Muscle of leg (tissue), 11 donors: ENCODE data around the gene RSPO1. TPM values are rescaled to one million over a fixed set of nuclear protein-coding genes. Genes with fewer than 3 reads are reported as not detected.

Source experiments
- DNase-seq: peaks from one replicate; pipeline ENCODE4 v3.0.0; 2013
- H3K27ac ChIP-seq: one replicate; pipeline ENCODE4 v1.5.1; 2013; ENCODE audit warnings: mild to moderate bottlenecking, low read length, control low read depth
- H3K27me3 ChIP-seq: one replicate; pipeline ENCODE4 v1.6.1; 2013; ENCODE audit warnings: low read length; ENCODE audit not compliant: control insufficient read depth, insufficient read depth
- H3K36me3 ChIP-seq: one replicate; pipeline ENCODE4 v1.6.1; 2013; ENCODE audit warnings: low read length; ENCODE audit not compliant: control insufficient read depth, insufficient read depth
- H3K4me1 ChIP-seq: one replicate; pipeline ENCODE4 v1.6.1; 2013; ENCODE audit warnings: low read length; ENCODE audit not compliant: control insufficient read depth, insufficient read depth
- H3K4me3 ChIP-seq: one replicate; pipeline ENCODE4 v1.5.1; 2013; ENCODE audit warnings: low read length, control low read depth
- H3K9me3 ChIP-seq: replicated peaks from 2 replicates; pipeline ENCODE4 v1.6.1; 2013; ENCODE audit warnings: low read depth, low read length; ENCODE audit not compliant: control insufficient read depth
- WGBS: methylation state at CpG from one replicate; pipeline ENCODE4 v1.1.5; 2013; ENCODE audit warnings: missing lambda C conversion rate; ENCODE audit not compliant: insufficient coverage; 5-methylcytosine and 5-hydroxymethylcytosine counted together
- polyA plus RNA-seq, 8 donors: library from polyadenylated mRNA; unstranded; fragments of 120-200 nt; gene quantifications; one replicate each; pipeline versions ENCODE4 v1.2.1 to v1.2.3, GENCODE V29; 2013; ENCODE audit warnings: inconsistent platforms in 1 of 8, low replicate concordance in 1 of 8; ENCODE audit not compliant: insufficient read length in 8 of 8, insufficient read depth in 1 of 8
- total RNA-seq: library from RNA; stranded (reverse); fragments of 120-200 nt; gene quantifications from one replicate; pipeline ENCODE4 v1.2.4, GENCODE V29; 2013

Gene RSPO1
- total and polyA plus RNA-seq, 9 donors, result 0.05 to 2.0 (median 0.07) TPM; not detected in 5

GRCh38 chr1:37622131-37622530, 12.6 kb downstream of the RSPO1 start:
- H3K4me1 ChIP-seq, result no peaks in the 10 kb centered on the region
- H3K27ac ChIP-seq, result no peak overlapping the region
- H3K9me3 ChIP-seq, result no peaks in the 10 kb centered on the region
- H3K36me3 ChIP-seq, result no peaks in the 10 kb centered on the region
- no peak for DNase-seq
- peaks cover 30% of the 10 kb centered on the region for H3K27me3 ChIP-seq
- H3K4me3 ChIP-seq, result no peak overlapping the region
- WGBS, result 52% methylated on average over 6 of the region's 6 CpGs

- no peak overlapping the region for H3K4me3 ChIP-seq
- no peaks in the 10 kb centered on the region for H3K4me1 ChIP-seq
- 46% methylated on average over 8 of the region's 10 CpGs for WGBS
- H3K27me3 ChIP-seq, result peaks cover 25% of the 10 kb centered on the region
- no peak for DNase-seq
- no peaks in the 10 kb centered on the region for H3K9me3 ChIP-seq
- H3K27ac ChIP-seq, result no peak overlapping the region
- H3K36me3 ChIP-seq, result no peaks in the 10 kb centered on the region
These were observed 13.3 kb downstream of the RSPO1 start for GRCh38 chr1:37621326-37621870.

GRCh38 chr1:37620707-37621106, 14.0 kb downstream of the RSPO1 start:
- Histone ChIP-seq H3K36me3 (no peaks in the 10 kb centered on the region), H3K27ac (no peak overlapping the region), H3K4me3 (no peak overlapping the region), H3K9me3 (no peaks in the 10 kb centered on the region), H3K4me1 (no peaks in the 10 kb centered on the region), H3K27me3 (peaks cover 22% of the 10 kb centered on the region)
- no CpG with 5 or more reads among the region's 6 CpGs for WGBS
- no peak for DNase-seq

GRCh38 chr1:37616330-37616729, 18.4 kb downstream of the RSPO1 start:
- WGBS, result 70% methylated on average over 13 of the region's 14 CpGs
- H3K36me3 ChIP-seq, result no peaks in the 10 kb centered on the region
- no peaks in the 10 kb centered on the region for H3K9me3 ChIP-seq
- no peak overlapping the region for H3K27ac ChIP-seq
- no peaks in the 10 kb centered on the region for H3K4me1 ChIP-seq
- no peak for DNase-seq
- no peak overlapping the region for H3K4me3 ChIP-seq
- H3K27me3 ChIP-seq, result peaks cover 11% of the 10 kb centered on the region

DNA sequence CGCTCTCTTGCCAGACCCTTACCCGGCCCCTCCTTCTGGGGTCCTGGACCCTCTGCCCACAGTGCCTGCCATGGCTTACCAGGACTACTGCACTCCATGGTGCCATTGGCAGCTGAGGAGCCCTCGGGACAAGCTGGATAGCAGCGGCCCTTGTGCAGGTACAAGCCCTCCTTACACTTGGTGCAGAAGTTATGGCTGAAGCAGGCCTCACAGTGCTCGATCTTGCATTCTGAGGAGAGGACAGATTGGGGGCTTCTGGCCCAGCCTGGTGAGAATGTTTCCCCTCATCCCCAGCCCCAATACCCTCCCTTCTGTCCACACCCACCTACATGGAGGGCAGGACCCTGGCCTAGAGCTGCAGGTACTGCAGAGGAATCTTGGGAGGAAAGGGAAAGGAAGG, 20.6 kb downstream of the RSPO1 start:
- no peak overlapping the region for H3K27ac ChIP-seq
- peaks cover 14% of the 10 kb centered on the region for H3K27me3 ChIP-seq

DNA sequence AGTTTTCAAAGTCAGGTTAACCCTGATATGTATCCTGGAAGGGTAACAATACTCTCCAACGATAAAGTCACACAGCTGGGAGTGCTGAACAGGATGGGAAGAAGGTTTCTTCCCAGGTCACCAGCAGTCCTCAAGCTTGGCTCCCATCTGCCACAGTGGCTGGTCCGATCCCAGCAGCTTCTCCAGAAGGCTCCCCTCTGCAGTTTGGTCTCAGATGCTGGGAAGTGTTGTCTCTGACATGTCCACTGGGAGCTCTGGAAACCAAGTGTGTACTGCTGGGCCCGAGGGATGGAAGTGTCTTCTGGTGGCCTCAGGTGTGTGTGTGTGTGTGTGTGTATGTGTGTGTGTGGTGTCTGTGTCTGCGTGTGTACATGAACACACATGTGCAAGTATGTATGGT, 22.5 kb downstream of the RSPO1 start:
- Histone ChIP-seq H3K27me3 (peaks cover 21% of the 10 kb centered on the region), H3K36me3 (no peaks in the 10 kb centered on the region), H3K27ac (no peak overlapping the region), H3K4me1 (no peaks in the 10 kb centered on the region), H3K4me3 (no peak overlapping the region), H3K9me3 (no peaks in the 10 kb centered on the region)
- 70% methylated on average over 2 of the region's 4 CpGs for WGBS
- no peak for DNase-seq

More for the DNA sequence above, 20.6 kb downstream of the RSPO1 start:
- no peaks in the 10 kb centered on the region for H3K4me1 ChIP-seq
- 78% methylated on average over 5 of the region's 5 CpGs for WGBS
- H3K4me3 ChIP-seq, result no peak overlapping the region
- no peak for DNase-seq
- H3K9me3 ChIP-seq, result no peaks in the 10 kb centered on the region
- no peaks in the 10 kb centered on the region for H3K36me3 ChIP-seq

- H3K27ac ChIP-seq, result no peak overlapping the region
- H3K4me1 ChIP-seq, result no peaks in the 10 kb centered on the region
- no peak for DNase-seq
- 46% methylated on average over 1 of the region's 2 CpGs for WGBS
- H3K36me3 ChIP-seq, result no peaks in the 10 kb centered on the region
- H3K27me3 ChIP-seq, result peaks cover 24% of the 10 kb centered on the region
- H3K4me3 ChIP-seq, result no peak overlapping the region
- no peaks in the 10 kb centered on the region for H3K9me3 ChIP-seq
These were observed 24.7 kb downstream of the RSPO1 start for GRCh38 chr1:37609994-37610393.

- Histone ChIP-seq H3K27ac (no peak overlapping the region), H3K4me3 (no peak overlapping the region), H3K4me1 (no peaks in the 10 kb centered on the region), H3K36me3 (no peaks in the 10 kb centered on the region), H3K27me3 (peaks cover 24% of the 10 kb centered on the region), H3K9me3 (no peaks in the 10 kb centered on the region)
- 9% methylated on average over 1 of the region's 2 CpGs for WGBS
- no peak for DNase-seq
These were observed 25.7 kb downstream of the RSPO1 start for GRCh38 chr1:37609002-37609401.

GRCh38 chr1:37606481-37607263, 28.0 kb downstream of the RSPO1 start:
- no peak overlapping the region for H3K4me3 ChIP-seq
- H3K27me3 ChIP-seq, result peaks cover 25% of the 10 kb centered on the region

GRCh38 chr1:37605806-37606474, 28.8 kb downstream of the RSPO1 start:
- Histone ChIP-seq H3K4me1 (no peaks in the 10 kb centered on the region), H3K9me3 (no peaks in the 10 kb centered on the region), H3K27ac (no peak overlapping the region), H3K36me3 (no peaks in the 10 kb centered on the region), H3K27me3 (peaks cover 25% of the 10 kb centered on the region), H3K4me3 (no peak overlapping the region)
- 82% methylated on average over 7 of the region's 9 CpGs for WGBS
- DNase-seq, result no peak

More at GRCh38 chr1:37606481-37607263, 28.0 kb downstream of the RSPO1 start:
- Histone ChIP-seq H3K9me3 (no peaks in the 10 kb centered on the region), H3K4me1 (no peaks in the 10 kb centered on the region), H3K27ac (no peak overlapping the region), H3K36me3 (no peaks in the 10 kb centered on the region)
- 74% methylated on average over 10 of the region's 15 CpGs for WGBS
- peak; percentile 3 for DNase-seq
